Head of caudate nucleus (tissue), 42 donors: ENCODE results near the gene ZNF768.
A peak's percentile ranks its signal among the peaks of the same experiment; 100 is the strongest.

Source experiments
- DNase-seq, 42 donors: peaks; one replicate each; pipeline versions ENCODE4 v3.0.0 to v3.0.0-alpha.2; 2020 to 2021; ENCODE audit warnings: mixed read lengths in 7 of 42
- intact Hi-C: fragments of 100-400 bp; cut with DNase I; formaldehyde crosslinking; loops from one replicate; pipeline ENCODE4 v1.15.0; 2022

The ZNF768 gene

DNA sequence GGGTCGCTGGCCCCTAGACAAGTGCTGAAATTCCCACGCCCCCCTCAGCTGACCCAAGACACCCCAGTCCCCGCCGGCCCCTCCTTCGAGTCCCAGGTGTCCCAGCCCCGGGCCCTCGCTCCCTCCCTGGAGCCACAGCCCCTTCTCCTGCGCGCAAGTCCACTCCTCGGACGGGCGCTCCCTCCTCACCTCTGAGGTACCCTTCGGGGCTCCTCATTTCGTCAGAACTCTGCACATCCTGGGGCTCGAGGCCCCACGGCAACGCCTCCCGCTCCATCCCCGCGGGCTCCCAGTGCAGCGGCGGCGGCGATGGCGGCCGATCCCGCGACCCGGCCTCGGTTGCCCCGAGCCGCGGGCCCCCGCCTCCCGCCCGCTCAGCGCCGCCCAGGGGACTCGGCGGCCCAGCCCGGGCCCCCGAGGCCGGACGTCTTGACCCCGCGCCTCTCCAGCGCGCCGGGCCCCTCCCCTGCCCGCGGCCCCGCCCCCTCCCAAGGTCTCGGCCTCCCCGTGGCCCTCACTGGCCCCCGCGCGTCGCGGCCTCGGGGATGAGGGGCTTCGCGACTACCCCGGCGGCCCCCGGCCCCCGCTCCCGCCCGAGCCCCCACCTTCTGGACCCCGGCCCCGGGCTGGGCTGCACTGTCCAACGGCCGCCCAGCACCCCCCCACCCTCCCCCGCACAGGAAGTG, at the start of gene ZNF768:
ZNF768 (minus strand) TSS at position 430 of the 686 bp plus-strand sequence; CDS start at position 277, 153 bp downstream.
- DNase-seq = peak in 27 of 42 donors; percentile 10 to 81 (median 46)
- intact Hi-C loops = loop anchor here (5.0 kb wide), 1 partner anchor 79 kb away; the partner anchor contains the start of gene SEPHS2

DNA sequence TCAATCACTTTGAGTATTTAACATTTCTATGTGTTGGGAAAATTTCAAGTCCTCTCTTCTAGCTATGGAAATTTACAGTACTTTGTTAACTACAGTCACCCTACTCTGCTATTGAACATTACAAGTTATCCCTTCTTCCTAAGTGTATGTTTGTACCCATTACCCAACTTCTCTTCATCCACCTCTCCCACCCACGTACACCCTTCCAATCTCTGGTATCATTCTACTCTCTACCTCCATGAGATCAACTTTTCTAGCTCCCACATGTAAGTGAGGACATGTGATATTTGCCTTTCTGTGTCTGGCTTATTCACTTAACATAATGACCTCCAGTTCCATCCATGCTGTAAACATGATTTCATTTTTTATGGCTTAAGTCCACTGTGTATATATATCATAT, 48.3 kb upstream of the ZNF768 start:
- intact Hi-C loops = loop anchor here (5.0 kb wide), 1 partner anchor 37 kb away; no protein-coding TSS in a partner anchor
- DNase-seq = no peak

DNA sequence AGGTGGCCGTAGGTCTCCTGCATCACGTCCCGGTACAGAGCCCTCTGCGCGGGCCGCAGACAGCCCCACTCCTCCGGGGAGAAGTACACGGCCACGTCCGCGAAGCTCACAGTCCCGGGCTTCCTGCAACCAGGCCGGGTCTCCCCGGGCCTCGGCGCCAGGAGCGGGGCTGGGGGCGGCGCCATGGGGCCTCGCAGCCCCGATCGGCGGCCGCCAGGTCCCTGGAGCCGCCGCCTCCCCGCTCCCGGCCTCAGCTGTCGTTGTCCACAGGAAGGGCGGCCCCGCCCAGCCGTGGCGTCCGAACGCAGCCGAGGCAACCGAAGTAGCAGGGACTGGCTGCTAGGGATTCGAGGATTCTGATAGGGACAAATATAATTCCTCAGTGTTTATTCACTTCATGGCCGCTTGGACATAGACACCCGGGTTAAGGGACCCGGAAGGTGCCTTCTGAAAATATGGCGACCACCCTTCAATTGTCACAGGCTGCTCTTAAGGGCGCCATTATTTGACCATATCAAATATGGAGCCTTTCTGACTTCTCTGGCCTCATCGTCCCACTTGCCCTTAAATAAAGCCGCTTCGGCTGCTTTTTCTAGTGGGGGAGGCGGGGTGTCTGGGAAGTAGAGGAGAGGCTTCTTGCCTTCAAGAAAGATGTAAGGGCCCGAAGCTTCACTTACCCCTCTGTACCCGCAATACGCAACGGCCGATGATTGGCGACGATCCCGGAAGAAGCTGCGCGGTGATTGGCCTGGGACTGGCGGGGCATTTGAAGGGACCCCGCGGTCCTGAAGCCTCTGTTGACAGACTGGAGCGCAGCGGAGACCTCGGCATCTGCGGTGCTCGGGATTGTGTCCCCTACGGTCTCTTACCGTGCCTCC, 45.3 kb upstream of the ZNF768 start, which contains the start of gene ZNF688:
ZNF688 (minus strand) TSS at position 270 of the 878 bp plus-strand sequence; CDS start at position 185, 85 bp downstream.
- DNase-seq = peak; percentile 88 to 98 (median 95)
- intact Hi-C loops = loop anchor here (5.0 kb wide), 1 partner anchor 34 kb away; no protein-coding TSS in a partner anchor

DNA sequence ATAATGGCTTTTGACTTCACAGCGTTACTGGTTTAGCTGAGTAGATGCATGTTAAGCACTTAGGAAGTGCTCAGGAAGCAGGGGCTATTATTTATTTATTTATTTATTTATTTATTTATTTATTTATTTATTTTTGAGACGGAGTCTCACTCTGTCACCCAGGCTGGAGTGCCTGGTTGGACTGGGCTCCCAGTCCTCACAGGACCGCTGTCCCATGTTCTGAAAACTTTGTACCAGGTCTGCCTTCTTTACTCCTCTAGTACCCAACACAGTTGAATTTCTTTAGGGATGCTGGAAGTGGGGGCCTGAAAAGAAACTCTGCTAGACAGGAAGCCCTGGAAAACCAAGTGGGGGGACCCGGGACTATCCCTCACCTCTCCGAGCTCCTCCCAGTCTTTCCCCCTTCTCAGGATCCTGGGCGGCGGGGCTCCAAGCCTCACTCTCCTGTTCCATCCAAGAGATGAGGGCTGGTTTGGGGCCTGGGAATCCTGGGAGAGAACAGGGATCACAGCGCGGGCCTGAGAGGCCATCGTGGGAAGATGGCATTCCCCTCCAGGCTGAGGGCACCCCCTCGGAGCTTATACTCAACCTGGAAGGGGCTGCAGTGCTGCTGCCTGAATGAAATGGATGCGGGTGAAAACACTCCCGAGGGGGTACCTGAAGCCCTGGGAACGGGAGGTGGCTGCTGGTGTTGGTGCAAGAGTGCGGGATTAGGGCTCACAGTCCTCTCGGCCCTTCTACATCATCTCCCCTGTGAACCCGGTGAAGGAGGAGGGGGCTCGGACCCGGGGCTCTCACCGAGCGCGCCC, 44.5 kb upstream of the ZNF768 start:
- DNase-seq = peak in 39 of 42 donors; percentile 15 to 68 (median 50)
- intact Hi-C loops = loop anchor here (5.0 kb wide), 1 partner anchor 34 kb away; no protein-coding TSS in a partner anchor

DNA sequence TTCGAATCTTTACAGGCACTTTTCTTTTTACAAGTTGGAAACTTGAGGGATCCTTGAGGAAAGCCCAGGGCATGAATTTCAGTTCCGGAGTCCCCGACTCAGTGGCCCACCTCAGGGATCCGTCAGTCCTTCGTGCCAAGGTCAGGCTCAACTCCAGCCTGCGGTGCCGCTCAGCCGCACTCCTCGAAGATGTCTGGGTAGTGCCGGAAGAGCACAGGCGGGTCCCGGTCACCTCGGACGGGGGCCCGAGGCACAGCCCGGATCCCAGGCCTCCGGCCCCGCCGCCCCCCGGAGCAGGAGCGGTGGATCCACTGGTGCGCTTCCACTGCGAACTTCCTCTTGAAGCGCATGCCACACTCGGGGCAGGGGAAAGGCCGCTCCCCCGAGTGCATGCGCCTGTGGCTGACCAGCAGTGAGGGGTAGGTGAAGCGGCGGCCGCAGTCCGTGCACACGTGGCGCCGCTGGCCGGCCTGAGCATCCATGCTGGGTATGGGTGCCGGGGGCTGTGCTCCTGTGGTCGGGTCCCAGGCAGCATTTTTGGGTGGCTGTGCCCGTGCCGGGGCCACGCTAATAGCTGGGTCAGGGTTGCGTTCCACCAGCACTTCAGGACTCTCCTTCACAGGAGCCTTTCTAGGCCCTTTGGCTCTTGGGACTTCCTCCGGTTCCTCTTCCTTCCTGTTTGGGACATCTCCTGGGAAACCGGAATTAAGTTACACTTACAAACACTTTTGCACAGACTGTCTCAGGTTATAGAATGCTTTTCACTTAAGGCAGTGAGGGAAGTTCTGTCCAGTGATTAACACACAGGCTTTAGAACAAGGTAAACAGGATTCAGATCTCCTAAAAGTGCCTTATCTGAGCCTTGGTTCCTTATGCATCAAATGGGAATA, 43.6 kb upstream of the ZNF768 start:
- intact Hi-C loops = loop anchor here (5.0 kb wide), 1 partner anchor 33 kb away; no protein-coding TSS in a partner anchor
- DNase-seq = no peak

DNA sequence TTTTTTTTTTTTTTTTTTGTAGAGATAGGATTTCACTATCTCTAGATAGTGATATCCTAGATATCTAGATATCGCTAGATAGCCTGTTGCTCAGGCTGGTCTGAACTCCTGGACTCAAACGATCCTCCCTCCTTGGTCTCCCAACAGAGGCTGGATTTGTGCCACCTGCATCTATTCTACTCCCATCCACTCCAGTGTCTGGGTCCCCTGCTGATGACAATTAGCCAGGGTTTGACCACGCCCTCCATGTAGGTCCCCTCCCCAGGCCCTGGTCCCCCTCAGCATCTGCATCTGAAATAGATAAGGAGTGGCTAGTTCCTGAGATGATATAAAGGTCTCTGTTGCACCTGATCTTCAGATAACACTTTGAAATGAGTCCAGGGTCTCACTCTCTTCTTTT, 42.9 kb upstream of the ZNF768 start:
- DNase-seq = no peak
- intact Hi-C loops = no loop called here

DNA sequence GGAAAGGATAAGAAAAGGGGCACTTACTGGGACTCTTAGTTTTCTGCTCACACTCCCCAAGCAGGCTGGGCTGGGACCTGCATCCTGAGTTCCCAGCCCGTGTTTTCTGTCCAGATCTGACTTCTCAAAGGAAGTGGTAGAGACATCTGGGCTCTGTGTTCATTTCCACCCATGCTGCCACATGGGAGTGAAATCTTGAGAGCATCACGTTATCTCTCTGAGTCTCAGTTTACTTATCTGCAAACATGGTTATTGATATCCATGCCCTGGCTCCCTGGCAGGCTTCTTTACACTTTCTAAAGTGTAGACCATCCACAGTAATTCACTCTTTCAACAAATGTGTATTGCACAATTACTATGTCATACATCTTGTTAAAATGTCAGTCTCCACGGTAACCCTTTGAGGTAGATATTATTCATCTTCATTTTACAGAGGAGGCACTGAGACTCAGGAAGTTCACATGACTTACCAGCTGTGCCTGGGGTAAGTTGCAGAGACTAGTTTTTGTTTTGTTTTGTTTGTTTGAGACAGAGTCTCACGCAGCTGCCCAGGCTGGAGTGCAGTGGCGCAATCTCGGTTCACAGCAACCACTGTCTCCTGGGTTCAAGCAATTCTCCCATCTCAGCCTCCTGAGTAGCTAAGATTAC, 41.7 kb upstream of the ZNF768 start:
- intact Hi-C loops = no loop called here
- DNase-seq = no peak

DNA sequence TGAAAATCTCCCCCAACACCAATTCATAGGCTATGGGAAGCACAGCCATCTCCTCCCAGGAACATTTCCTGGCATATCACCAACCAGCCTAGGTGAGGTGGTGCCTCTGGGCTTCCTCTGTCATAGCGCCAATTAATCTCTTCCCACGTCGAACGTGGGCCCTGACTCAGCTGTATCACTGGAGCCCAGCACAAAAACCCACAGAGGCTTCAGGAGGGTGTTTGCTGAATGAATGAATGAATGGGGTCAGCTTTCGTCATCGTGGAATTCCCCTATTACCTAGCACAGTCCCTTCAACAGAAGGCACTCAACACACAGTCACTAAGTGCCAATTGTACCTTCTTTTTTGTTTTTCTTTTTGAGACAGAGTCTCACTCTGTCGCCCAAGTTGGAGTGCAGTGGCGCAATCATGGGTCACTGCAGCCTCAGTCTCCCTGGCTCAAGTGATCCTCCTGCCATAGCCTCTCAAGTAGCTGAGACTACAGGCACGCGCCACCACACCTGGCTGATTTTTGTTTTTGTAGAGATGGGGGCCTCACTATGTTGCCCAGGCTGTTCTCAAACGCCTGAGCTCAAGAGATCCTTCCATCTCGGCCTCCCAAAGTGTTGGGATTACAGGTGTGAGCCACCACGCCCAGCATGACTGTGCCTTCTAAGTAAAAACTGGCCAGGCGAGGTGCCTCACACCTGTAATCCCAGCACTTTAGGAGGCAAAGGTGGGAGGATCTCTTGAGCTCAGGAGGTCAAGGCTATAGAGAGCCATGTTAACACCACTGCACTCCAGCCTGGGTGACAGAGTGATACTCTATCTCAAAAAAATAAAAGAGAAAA, 41.0 kb upstream of the ZNF768 start:
- intact Hi-C loops = no loop called here

DNA sequence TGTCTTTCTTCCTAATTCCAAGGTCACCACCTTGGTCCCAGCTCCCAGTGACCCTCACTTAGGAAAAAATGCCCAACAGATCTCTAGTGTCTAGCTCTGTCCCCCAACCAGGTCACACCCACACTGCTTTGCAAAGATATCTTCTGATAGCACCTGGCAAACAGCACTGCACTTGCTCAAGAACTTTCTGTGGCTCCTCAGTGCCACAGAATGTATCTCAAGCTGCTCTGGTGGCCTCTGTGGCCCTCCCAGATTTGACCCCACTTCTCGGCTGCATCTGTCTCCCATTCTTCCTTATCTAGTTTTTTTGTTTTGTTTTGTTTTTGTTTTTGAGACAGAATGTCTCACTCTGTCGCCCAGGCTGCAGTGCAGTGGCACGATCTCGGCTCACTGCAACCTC, 40.2 kb upstream of the ZNF768 start:
- DNase-seq = no peak
- intact Hi-C loops = no loop called here

More for the DNA sequence above, 41.0 kb upstream of the ZNF768 start:
- DNase-seq = peak in 36 of 42 donors; percentile 31 to 84 (median 56)

DNA sequence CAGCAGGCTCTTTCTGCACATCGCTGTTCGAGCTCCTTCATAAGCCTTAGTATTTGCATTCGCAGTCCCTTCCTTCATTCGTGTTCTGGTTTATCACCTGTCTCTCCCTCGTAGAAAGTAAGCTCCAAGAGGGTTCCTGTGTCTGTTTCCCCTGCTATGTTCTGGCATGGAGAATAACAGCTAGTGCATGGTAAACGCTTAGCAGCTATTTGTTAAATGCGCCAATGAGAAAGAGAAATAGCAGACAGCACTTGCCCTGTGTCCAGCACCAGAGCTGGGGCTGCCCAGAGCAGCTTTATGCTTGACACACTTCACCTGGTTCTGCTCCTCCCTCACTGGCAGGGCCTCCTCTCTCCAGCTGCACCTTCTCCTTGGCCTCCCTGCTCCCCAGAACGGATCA, 39.6 kb upstream of the ZNF768 start:
- intact Hi-C loops = no loop called here
- DNase-seq = no peak

DNA sequence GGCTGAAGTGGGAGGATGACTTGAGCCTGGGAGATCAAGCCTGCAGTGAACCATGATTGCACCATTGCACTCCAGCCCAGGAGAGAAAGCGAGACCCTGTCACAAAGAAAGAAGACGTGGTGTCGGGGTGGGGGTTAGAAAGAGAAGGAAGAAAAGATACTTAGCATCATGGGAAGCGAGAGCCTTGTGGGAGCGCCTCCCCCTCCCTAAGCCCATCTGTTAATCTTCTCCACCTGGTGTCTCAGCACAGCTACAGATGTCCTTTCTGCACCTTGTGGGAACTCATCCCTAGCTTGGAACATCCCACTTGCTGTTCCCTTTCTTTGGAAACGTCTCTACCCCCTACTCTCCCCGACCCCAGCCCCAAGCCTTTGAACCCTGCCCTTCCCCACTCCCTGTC, 39.2 kb upstream of the ZNF768 start:
- no peak for DNase-seq
- intact Hi-C loops = no loop called here

DNA sequence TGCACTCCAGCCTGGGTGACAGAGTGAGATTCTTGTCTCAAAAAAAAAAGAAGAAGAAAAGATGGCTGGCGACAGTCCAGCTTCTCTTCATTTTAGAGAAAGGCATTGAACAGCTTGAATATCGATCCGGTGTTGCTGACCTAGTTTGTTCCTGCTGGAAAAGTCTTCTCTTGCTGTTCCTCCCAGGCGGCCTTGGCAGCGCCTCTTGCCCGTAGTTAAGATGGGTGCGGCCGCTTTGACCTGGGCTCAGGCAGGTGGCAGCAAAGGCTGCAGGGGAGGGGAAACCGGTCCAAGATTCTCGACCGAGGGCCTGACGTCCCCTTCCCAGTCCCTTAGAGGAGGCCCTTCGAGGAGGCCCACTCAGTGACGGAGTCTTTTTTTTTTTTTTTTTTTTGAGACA, 35.7 kb upstream of the ZNF768 start:
- no peak for DNase-seq
- intact Hi-C loops = no loop called here

DNA sequence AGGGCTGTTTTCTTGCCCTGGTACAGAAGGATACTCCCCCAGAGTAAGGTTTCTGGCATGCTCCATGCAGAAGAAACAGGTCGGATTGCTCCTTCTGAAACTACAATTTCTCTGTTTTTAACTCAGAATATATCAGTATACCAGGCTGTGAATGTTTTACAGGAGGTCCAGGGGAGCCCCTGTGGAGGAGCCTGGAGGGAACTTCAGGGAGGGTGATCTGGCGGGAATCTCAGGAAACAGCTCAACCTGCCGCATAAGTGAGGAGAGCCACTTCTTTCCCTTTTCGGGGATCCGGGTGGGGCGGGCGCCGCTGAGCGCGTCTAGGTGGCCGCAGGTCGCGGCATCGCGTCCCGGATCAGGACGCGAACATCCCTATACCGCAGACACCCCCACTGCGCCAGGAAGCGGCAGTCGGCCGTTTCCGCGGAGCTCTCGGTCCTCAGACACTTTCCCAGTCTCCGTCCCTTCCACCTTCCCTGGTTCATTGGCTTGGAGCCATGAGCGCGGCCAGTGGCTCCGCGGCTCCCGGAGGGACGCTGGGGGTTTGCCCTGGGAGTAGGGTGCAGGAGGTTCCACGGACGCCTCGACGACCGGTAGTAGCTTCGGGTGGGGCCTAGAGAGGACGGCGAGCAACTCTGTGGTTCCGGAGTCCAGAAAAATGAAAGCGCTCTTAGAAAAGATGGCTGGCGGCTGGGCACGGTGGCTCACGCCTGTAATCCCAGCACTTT, 34.9 kb upstream of the ZNF768 start:
- DNase-seq = peak in 8 of 42 donors; percentile 10 to 59 (median 26)
- intact Hi-C loops = no loop called here

DNA sequence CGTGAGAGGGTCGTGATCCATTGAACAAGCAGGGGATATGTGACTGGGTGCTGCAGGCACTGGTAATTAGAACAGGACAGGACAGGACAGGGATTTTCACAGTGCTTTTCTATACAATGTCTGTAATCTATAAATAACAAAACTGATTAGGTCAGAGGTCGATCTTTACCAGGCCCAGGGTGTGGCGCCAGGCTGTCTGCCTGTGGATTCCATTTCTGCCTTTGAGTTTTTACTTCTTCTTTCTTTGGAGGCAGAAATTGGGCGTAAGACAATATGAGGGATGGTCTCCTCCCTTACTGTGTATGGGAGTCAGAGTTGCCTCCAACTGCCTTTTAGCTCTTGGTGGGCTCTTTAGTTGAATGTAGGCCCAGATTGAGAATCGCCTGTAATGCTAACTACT, 33.3 kb upstream of the ZNF768 start:
- DNase-seq = no peak
- intact Hi-C loops = no loop called here

DNA sequence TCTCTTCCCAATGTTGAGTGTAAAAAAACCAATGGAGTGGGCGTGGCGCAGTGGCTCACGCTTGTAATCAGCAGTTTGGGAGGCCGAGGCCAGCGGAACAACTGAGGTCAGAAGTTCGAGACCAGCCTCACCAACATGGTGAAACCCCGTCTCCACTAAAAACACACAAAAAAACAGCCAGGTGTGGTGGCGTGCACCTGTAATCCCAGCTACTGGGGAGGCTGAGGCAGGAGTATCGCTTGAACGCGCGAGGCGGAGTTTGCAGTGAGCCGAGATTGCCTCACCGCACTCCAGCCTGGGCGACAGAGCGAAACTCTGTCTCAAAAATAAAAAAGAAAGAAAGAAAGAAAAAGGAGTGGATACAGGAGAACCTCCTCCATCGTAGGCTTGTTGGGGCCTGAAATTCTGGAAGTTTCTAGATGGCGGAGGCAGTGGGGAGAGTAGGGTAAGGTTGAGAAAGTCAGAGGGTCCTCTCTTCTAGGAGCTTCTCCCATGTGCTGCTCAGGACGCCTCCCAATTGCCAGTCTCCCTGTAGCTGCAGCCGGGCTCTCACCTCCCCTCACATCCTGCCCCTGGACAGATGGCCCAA, 32.5 kb upstream of the ZNF768 start:
- DNase-seq = no peak

More for the DNA sequence above, 32.5 kb upstream of the ZNF768 start:
- intact Hi-C loops = loop anchor here (1.0 kb wide), 1 partner anchor 25 kb away; the partner anchor contains the start of gene ZNF747
